Measurements from ENCODE around the gene MPP7.

The MPP7 gene

DNA sequence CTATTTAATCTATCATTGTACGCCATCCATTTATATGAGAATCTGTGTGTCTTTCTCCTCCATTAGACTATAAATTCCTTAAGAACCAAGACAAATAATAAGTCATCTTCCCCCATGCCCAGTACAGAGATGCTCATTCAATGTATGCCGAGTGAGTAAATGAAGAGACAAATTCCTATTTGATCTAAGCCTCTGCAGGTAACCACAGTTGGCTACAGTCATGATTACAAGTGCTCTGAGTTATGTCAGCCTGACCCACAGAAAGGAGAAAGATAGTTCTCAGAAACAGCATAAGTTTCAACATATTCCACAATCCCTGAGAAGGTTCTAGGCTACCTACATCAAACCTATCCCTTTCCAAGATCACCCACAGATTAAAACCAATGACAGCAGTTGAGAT is 46.1 kb downstream of the MPP7 start:
- TF ChIP-seq POLR2A (IDR thresholded peaks at IDR 0.05; ENCODE audit: low read depth, low read length) (no peak), POLR2AphosphoS5 (IDR thresholded peaks at IDR 0.05; ENCODE audit: low read depth, low read length) (no peak), TAF1 (IDR thresholded peaks at IDR 0.05; ENCODE audit: borderline replicate concordance, low read depth, low read length) (no peak)
- DNase-seq (ENCODE audit: insufficient read length) = no peak
- FAIRE-seq = no peak

DNA sequence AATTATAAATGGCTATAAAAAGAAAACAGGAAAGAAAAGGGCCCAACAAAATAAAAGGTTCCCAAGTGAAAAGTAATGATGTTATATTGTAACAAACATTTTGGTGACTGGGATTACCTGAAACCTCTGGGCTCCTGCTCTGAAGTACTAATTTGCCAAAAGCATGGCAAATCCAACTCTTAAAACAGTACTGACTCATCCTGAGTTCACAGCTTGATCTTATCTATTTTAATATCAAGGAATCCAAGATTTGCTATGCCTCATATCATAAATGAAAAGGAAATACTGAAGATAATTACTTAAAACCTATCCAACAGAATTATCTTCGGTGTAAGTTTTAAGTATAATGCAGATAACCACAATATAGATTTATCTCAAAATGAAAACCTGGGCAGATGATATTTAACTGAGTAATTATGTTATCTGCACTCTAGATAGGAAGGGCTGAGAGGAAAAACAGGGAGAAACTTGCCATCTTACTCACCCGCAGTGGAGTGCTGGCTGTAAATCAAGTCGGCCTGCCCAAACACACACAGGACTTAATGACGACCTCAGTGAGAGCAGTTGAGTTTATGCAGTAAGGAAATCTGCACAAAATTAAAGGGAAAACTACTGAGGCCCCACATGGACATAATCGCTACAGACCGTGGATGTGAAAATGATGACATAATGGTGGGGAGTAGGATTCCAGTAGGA is 48.4 kb downstream of the MPP7 start:
- FAIRE-seq (no peak), DNase-seq (ENCODE audit: insufficient read length) (no peak)
- TF ChIP-seq POLR2AphosphoS5 (IDR thresholded peaks at IDR 0.05; ENCODE audit: low read depth, low read length) (no peak), POLR2A (IDR thresholded peaks at IDR 0.05; ENCODE audit: low read depth, low read length) (no peak), TAF1 (IDR thresholded peaks at IDR 0.05; ENCODE audit: borderline replicate concordance, low read depth, low read length) (no peak)

DNA sequence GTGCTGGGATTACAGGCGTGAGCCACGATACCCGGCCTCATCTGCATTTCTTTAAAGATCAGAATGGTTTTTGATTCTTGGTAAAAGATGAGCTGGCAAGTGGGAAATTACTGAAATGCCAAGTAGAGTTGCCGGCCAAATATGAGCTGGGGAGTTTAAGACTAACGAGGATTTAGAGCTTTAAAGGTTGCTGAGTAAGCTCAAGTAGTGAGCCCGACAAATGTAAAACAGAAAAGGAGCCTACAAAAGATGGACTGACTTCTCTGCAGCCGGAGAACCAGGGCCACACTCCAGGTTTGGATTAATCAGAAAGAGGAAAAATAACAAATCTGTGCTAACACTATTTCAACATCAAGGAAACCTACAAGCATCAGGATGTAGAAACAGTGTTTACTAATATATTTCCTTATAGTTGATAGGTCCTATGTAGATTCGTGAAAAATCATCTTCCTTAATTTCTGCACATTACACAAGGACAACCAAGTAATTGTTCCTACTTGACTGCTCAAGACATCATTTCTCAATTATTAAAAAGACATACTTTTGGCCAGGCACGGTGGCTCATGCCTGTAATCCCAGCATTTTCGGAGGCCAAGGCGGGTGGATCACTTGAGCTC is 49.6 kb downstream of the MPP7 start:
- TF ChIP-seq POLR2A (IDR thresholded peaks at IDR 0.05; ENCODE audit: low read depth, low read length) (no peak), TAF1 (IDR thresholded peaks at IDR 0.05; ENCODE audit: borderline replicate concordance, low read depth, low read length) (no peak), POLR2AphosphoS5 (IDR thresholded peaks at IDR 0.05; ENCODE audit: low read depth, low read length) (no peak)
- FAIRE-seq (no peak), DNase-seq (ENCODE audit: insufficient read length) (no peak)

All from GM12892 (cell line).